B cell (primary cell): Measurements from ENCODE around the gene DUSP23.

Experiments
- EZH2 ChIP-seq: IDR thresholded peaks from 2 replicates; pipeline ENCODE4 v1.6.1; 2012; ENCODE audit warnings: borderline replicate concordance, low read depth, mild to moderate bottlenecking, moderate library complexity, low read length; ENCODE audit not compliant: insufficient read depth, poor library complexity, severe bottlenecking
- TF ChIP-seq, protein P1 (sequence below): fragments of 200-600 bp; IDR thresholded peaks from one replicate; pipeline ENCODE4 v1.8.0; 2022; ENCODE audit warnings: antibody characterized with exemption, mild to moderate bottlenecking

DNA sequence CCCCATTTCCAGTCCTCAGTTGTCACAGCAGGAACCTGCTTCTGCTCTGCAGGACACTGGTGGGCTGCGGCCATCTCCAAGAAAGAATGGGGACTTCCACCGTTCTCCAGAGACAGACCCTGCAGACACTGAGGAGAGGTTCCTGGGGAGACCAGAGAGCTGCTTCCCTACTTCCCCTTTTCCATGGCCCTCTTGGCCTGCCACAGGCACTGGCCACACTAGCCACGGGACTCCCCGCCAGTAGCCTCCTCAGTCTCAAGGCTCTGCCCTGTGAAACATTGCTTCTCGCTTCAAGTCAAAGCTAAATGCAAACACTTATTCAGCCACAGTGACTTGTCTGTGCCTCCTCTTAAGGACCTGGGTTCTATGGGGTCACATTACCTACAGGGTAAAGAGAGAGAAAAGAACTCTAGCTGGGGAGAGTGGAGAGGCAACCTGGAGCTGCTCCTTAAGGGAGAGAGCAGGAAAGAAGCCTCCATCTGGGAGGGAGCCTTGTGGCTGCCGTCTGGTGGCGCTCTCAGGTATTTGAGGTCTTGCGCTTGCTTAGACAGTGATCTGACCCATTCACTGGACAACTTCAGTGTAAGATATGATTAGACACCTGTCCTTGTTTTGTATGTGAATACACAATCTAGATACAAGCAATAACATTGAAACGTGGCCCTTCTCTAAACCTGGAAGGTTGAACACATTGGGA, 40.6 kb downstream of the DUSP23 start:
- TF ChIP-seq, protein P1, sequence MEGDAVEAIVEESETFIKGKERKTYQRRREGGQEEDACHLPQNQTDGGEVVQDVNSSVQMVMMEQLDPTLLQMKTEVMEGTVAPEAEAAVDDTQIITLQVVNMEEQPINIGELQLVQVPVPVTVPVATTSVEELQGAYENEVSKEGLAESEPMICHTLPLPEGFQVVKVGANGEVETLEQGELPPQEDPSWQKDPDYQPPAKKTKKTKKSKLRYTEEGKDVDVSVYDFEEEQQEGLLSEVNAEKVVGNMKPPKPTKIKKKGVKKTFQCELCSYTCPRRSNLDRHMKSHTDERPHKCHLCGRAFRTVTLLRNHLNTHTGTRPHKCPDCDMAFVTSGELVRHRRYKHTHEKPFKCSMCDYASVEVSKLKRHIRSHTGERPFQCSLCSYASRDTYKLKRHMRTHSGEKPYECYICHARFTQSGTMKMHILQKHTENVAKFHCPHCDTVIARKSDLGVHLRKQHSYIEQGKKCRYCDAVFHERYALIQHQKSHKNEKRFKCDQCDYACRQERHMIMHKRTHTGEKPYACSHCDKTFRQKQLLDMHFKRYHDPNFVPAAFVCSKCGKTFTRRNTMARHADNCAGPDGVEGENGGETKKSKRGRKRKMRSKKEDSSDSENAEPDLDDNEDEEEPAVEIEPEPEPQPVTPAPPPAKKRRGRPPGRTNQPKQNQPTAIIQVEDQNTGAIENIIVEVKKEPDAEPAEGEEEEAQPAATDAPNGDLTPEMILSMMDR, result peak; percentile 69
- TF ChIP-seq EZH2, result no peak
